ENCODE data around the gene FILIP1L. TPM values are rescaled to one million over a fixed set of nuclear protein-coding genes. Genes with fewer than 3 reads are reported as not detected.

The FILIP1L gene
- total RNA-seq, 1 experiment from 2014 or later: 0.07 TPM

DNA sequence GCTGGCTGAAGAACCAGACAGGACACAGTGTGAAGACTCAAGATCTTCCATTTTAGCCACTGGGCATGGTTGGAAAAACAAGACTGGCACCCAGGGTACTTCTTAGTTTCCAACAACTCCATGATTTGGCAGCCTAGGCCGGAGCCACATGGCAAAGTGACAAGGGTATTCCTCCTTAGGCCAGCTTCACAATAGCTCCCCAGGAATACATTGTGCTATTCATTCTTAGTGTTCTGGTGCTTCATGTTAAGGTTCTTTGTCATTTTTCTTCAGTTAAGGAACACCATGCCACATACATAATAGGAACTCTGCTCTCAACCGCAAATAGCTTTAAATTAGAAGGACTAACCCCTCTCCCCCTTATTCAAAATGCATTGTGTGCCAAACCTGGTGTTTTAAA lies 8.0 kb upstream of the FILIP1L start:
- TF ChIP-seq CTCF (conservative IDR thresholded peaks at IDR 0.05): no peak

More for the DNA sequence above, 8.0 kb upstream of the FILIP1L start:
- no peak overlapping the region for H4K5ac ChIP-seq (ENCODE audit: insufficient read length, low read depth, low read length)
- no peak overlapping the region for H3K23ac ChIP-seq (ENCODE audit: insufficient read length, low read depth, low read length)
- H3K18ac ChIP-seq (ENCODE audit: insufficient read length, low read depth, low read length): no peak overlapping the region
- H2BK120ac ChIP-seq (ENCODE audit: low read depth, low read length, poor library complexity, severe bottlenecking): no peak overlapping the region
- no peaks in the 10 kb centered on the region for H3K27me3 ChIP-seq (ENCODE audit: insufficient read depth, low read length)
- H2AFZ ChIP-seq (ENCODE audit: low read length): no peak overlapping the region
- H2BK20ac ChIP-seq (ENCODE audit: low read depth, low read length, poor library complexity, severe bottlenecking): no peak overlapping the region
- H3K4me1 Mint-ChIP-seq: peaks cover 16 to 18% of the 10 kb centered on the region in 2 experiments
- no peak overlapping the region for H2BK15ac ChIP-seq (ENCODE audit: low read depth, low read length)
- H2BK12ac ChIP-seq (ENCODE audit: insufficient read length, low read depth, low read length): no peak overlapping the region
- no peak overlapping the region for H3K9ac ChIP-seq (ENCODE audit: extremely low read depth, insufficient read length, low read length)
- no peaks in the 10 kb centered on the region for H3K9me3 ChIP-seq (ENCODE audit: control insufficient read depth, low read depth, low read length)
- H3K14ac ChIP-seq (ENCODE audit: insufficient read depth, low read length): no peak overlapping the region
- no peaks in the 10 kb centered on the region for H3K9me3 Mint-ChIP-seq
- H3K79me2 ChIP-seq (ENCODE audit: insufficient read depth, low read length): no peaks in the 10 kb centered on the region
- H3K27me3 Mint-ChIP-seq (ENCODE audit: low read depth): no peaks in the 10 kb centered on the region
- H3K56ac ChIP-seq (ENCODE audit: insufficient read length, low read depth, low read length): no peak overlapping the region
- no peak overlapping the region for H4K8ac ChIP-seq (replicated peaks; ENCODE audit: insufficient read length, low read depth, low read length)
- no peak overlapping the region for H3K27ac Mint-ChIP-seq
- H3K4me2 ChIP-seq (ENCODE audit: insufficient read depth, insufficient read length, low read length): no peak overlapping the region
- no peak overlapping the region for H3T11ph ChIP-seq (ENCODE audit: low read length)
- H3K36me3 Mint-ChIP-seq (ENCODE audit: insufficient read depth in 1 of 3, low read depth in 3 of 3): no peaks in the 10 kb centered on the region
- no peaks in the 10 kb centered on the region for H3K79me1 ChIP-seq (ENCODE audit: insufficient read depth, low read depth, low read length, poor library complexity, severe bottlenecking)
- H2AK5ac ChIP-seq (ENCODE audit: insufficient read length, low read length): no peak overlapping the region
- no peak overlapping the region for H3K4ac ChIP-seq (ENCODE audit: low read depth, low read length)
- H3K4me1 ChIP-seq (ENCODE audit: insufficient read depth, low read length): peaks cover 4% of the 10 kb centered on the region; the same call in 1 of the 2 replicates
- no peaks in the 10 kb centered on the region for H4K20me1 ChIP-seq (ENCODE audit: control insufficient read depth, insufficient read depth, insufficient read length)
- no peak for DNase-seq
- no peaks in the 10 kb centered on the region for H3K23me2 ChIP-seq (ENCODE audit: insufficient read length, low read depth, low read length, poor library complexity, severe bottlenecking)
- no CpG with 5 or more reads among the region's 2 CpGs for WGBS (ENCODE audit: extremely low coverage, insufficient read length, low lambda C conversion rate)
- no peak overlapping the region for H4K91ac ChIP-seq (ENCODE audit: insufficient read length, low read depth, low read length)
- no peak overlapping the region for H3K4me3 Mint-ChIP-seq
- H2BK5ac ChIP-seq (ENCODE audit: insufficient read length, low read length): no peak overlapping the region
- H3K27ac ChIP-seq (ENCODE audit: insufficient read length, low read depth, low read length): no peak overlapping the region
